Measurements from ENCODE around the gene RFX1. TPM values are rescaled to one million over a fixed set of nuclear protein-coding genes. Genes with fewer than 3 reads are reported as not detected.

The RFX1 gene
- total RNA-seq, 2 experiments from 2014 or later = 9.9 to 11.4 TPM

DNA sequence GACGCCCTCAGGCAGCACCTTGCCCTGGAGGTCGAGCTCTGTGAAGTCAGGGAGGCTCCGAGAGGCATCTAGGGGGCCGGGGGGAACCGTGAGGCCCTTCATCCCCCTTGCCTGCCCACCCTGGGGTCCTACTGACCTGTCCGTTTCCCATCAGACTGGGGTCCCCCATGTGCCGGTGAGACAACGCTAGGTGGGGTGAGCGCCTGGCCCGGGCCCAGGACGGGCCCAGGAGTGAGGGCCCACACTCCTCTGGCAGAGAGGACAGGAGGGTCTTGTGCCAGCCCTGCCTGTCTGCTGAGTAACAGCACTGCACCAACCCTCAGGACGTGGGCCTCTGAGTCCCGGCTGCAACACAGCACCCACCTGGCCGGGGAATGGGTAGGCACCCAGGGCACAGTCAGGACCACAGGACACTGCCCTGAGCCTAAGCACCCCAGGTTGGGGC lies 39.4 kb downstream of the RFX1 start:
- Mint-ChIP-seq H3K4me1 (peaks cover under 1% of the 10 kb centered on the region), H3K27ac (no peak overlapping the region), H3K9me3 (no peaks in the 10 kb centered on the region), H3K4me3 (no peak overlapping the region), H3K27me3 (no peaks in the 10 kb centered on the region), H3K36me3 (peaks cover 4% of the 10 kb centered on the region)
- DNase-seq = no peak

DNA sequence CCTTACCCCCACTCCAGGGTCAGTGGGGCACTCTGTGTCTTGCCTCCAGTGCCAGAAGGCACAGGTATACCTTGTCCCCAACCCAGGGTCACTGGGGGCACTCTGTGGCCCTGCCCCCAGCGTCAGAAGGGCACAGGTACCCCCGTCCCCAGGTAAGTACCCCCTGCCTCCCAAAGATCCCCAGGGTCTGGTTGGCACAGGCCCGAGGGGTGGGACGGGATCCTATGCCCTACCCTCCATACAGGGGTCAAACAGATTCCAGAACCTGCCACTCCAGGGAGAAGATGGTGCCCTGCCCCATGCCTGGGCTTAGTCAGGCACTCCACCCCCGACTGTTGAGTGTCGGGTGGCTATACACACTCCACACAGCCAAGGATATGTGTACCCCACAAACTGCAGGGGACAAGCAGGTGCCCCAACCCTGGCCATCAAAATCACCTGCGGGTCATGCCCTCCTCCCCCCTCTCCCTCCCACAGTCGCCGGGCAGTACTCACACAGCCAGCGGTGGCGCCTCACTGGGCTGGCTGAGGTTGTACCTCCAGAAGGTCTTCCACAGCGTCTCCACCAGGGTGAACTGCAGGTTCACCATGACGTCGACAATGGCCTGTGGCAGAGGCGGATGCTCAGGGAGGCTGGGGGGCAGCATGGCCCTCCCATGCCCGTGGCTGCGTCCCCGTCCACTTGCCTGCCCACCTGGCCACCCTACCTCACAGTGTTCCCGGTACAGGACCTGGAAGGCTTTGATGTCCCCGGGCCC lies 40.0 kb downstream of the RFX1 start:
- Mint-ChIP-seq H3K27me3 (no peaks in the 10 kb centered on the region), H3K27ac (no peak overlapping the region), H3K36me3 (peaks cover 9% of the 10 kb centered on the region), H3K4me3 (no peak overlapping the region), H3K9me3 (no peaks in the 10 kb centered on the region), H3K4me1 (peaks cover 4% of the 10 kb centered on the region)
- no peak for DNase-seq

GRCh38 chr19:13965377-13965896 lies 40.7 kb downstream of the RFX1 start:
- Mint-ChIP-seq H3K27ac (no peak overlapping the region), H3K4me3 (no peak overlapping the region), H3K27me3 (no peaks in the 10 kb centered on the region), H3K36me3 (peaks cover 9% of the 10 kb centered on the region), H3K4me1 (peaks cover 4% of the 10 kb centered on the region), H3K9me3 (no peaks in the 10 kb centered on the region)
- DNase-seq = no peak

DNA sequence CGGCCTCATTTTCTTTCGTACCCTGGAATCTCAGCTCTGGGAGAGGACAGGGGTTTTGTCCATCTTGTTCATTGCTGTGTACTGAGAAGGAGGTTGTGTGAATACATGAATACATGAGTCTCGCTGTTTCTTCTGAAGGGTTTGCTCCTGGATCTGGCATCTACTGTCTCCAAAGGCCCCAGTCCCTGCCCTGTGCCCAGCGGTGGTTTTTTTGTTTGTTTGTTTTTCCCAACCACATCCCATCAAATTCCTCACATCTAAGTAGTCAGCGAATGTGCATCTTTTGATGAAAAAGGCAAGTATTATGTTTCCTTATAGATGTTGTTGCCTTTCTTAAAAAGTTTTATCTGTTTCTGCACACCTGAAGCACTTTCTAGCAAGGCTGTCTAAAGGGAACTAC lies 41.3 kb downstream of the RFX1 start:
- Mint-ChIP-seq H3K27ac (no peak overlapping the region), H3K36me3 (peaks cover 9% of the 10 kb centered on the region), H3K9me3 (no peaks in the 10 kb centered on the region)

DNA sequence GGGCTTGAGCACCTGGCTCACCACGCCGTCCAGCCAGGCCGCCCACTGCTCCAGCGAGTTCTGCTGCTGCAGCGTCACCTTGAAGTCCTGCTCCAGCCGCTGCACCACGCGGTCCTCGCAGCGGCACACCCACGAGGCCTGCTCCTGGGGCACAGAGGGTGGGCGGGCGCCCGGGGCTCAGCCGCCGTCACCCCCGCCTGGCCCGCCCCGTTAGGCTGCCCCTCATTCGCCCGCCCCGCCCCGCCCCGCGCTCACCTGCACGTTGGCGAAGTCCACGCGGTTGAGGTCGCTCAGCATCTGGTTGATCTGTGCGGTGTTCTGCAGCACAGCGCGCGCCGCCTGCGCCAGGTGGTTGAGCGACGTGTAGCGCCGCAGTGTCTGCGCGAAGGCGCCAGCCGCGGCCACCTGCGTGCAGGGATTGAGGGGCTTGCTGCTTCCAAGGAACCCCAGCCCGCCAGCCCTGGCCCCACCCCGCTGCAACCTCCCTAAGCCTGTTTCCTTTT lies 42.5 kb downstream of the RFX1 start:
- H3K9me3 Mint-ChIP-seq = no peaks in the 10 kb centered on the region
- peaks cover 4% of the 10 kb centered on the region for H3K4me1 Mint-ChIP-seq
- H3K36me3 Mint-ChIP-seq = peaks cover 6% of the 10 kb centered on the region

More for the DNA sequence above, 41.3 kb downstream of the RFX1 start:
- H3K4me1 Mint-ChIP-seq = peaks cover 4% of the 10 kb centered on the region
- H3K27me3 Mint-ChIP-seq = no peaks in the 10 kb centered on the region
- no peak for DNase-seq
- no peak overlapping the region for H3K4me3 Mint-ChIP-seq

GRCh38 chr19:13962699-13963602 lies 43.2 kb downstream of the RFX1 start:
- Mint-ChIP-seq H3K27me3 (no peaks in the 10 kb centered on the region), H3K27ac (no peak overlapping the region), H3K36me3 (peaks cover 6% of the 10 kb centered on the region), H3K4me3 (no peak overlapping the region), H3K9me3 (no peaks in the 10 kb centered on the region), H3K4me1 (peaks cover 4% of the 10 kb centered on the region)
- DNase-seq = no peak

More for the DNA sequence above, 42.5 kb downstream of the RFX1 start:
- no peaks in the 10 kb centered on the region for H3K27me3 Mint-ChIP-seq
- no peak for DNase-seq
- H3K4me3 Mint-ChIP-seq = no peak overlapping the region
- no peak overlapping the region for H3K27ac Mint-ChIP-seq

DNA sequence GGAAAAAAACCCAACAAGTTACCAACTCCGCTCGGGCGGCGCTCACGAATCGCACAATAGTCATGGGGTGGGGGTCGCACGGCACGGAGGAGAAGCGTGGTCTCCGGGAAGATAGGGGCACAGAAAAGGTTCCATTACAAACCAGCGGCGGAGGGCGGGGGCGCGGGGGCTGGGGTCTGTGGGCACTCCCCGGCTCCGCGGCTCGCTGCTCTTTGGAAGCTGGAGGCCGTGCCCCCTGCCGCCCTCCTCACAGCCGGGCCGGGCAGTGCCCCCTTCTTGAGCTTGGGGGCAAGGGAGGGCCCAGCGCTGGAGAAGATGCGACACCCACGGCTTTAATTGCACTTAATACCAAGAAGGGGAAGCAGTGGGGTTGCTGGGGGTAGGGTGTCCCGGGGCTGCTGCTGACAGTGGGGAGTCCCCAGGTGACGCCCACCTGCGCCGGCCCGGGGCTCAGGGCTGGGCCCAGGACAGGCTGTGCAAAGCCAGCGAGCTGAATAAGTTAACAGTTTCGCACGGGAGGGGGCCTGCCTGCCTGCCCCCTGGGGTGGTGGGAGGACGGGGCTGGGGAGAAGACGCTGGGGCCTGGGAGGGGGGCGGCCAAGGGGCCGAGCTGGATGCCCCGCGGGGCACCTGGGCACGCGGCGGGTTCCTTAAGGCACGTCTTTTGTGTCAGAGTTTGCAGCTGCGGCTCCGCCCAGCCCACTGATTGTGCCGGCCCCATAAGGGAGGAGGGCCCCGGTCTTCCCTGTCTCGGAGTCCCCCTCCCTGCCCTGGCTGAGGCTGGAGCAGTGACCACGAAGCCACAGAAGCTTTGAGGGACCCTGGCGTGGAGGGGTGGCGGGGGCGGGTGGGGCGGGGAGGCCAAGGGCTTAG lies 44.1 kb downstream of the RFX1 start:
- peaks cover 6% of the 10 kb centered on the region for H3K36me3 Mint-ChIP-seq

DNA sequence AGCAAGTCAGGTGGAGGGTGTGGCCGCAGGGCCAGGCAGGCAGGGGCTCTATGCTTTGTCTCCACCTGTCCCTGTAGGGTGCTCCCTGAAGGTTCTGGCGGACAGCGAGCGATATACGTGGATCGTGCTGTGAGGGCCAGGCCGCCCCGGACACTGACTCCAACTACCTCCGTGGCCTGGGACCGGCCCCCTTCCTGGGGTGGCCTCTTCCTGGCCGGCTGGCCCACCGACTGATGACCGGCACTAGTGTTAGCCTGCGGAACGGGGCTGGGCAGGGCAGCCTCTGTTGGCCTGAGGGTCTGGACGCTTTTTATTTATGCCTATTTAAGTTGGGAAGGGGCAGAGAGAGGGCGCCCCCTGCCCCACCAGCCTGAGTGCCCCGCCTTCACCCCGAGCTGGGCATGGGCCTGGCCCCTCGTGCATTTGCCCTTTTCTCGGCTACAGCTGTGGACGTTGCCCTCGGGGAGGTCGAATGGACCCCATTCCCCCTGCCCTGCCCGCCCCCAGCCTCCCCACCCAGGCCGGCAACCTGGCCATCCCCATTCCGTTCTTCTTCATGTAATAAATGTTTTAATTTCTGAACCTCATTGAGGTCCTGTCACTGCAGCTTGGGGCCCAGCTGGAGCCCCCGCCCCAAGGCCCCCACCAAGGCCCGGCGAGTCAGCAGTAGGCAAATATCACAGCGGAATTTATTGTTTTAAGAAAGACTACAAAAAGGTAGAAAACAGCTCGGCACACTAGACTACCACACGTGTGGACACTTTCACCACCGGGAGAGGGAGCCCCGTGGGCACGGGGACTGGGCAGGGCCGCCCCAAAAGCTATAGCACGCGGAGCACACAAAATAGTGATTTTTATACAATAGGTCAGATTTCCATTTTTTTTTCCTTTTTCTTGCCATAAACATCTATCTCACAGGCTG lies 45.0 kb downstream of the RFX1 start:
- H3K4me1 Mint-ChIP-seq = peaks cover 4% of the 10 kb centered on the region
- H3K9me3 Mint-ChIP-seq = no peaks in the 10 kb centered on the region
- H3K27me3 Mint-ChIP-seq = no peaks in the 10 kb centered on the region
- no peak overlapping the region for H3K4me3 Mint-ChIP-seq
- H3K27ac Mint-ChIP-seq = no peak overlapping the region
- peaks cover 6% of the 10 kb centered on the region for H3K36me3 Mint-ChIP-seq
- no peak for DNase-seq

More for the DNA sequence above, 44.1 kb downstream of the RFX1 start:
- H3K27ac Mint-ChIP-seq = no peak overlapping the region
- no peaks in the 10 kb centered on the region for H3K27me3 Mint-ChIP-seq
- no peak overlapping the region for H3K4me3 Mint-ChIP-seq
- peaks cover 4% of the 10 kb centered on the region for H3K4me1 Mint-ChIP-seq
- DNase-seq = no peak
- no peaks in the 10 kb centered on the region for H3K9me3 Mint-ChIP-seq

GRCh38 chr19:13959962-13960862 lies 45.9 kb downstream of the RFX1 start:
- Mint-ChIP-seq H3K4me1 (peaks cover 4% of the 10 kb centered on the region), H3K27me3 (no peaks in the 10 kb centered on the region), H3K27ac (no peak overlapping the region), H3K4me3 (no peak overlapping the region), H3K9me3 (no peaks in the 10 kb centered on the region), H3K36me3 (peaks cover 6% of the 10 kb centered on the region)
- no peak for DNase-seq

- H3K36me3 Mint-ChIP-seq = peaks cover 9% of the 10 kb centered on the region
- H3K4me3 Mint-ChIP-seq = no peak overlapping the region
- H3K4me1 Mint-ChIP-seq = peaks cover 4% of the 10 kb centered on the region
- no peaks in the 10 kb centered on the region for H3K9me3 Mint-ChIP-seq
- no peaks in the 10 kb centered on the region for H3K27me3 Mint-ChIP-seq
- H3K27ac Mint-ChIP-seq = no peak overlapping the region
- no peak for DNase-seq
These were observed 46.8 kb downstream of the RFX1 start for GRCh38 chr19:13959141-13959961.

DNA sequence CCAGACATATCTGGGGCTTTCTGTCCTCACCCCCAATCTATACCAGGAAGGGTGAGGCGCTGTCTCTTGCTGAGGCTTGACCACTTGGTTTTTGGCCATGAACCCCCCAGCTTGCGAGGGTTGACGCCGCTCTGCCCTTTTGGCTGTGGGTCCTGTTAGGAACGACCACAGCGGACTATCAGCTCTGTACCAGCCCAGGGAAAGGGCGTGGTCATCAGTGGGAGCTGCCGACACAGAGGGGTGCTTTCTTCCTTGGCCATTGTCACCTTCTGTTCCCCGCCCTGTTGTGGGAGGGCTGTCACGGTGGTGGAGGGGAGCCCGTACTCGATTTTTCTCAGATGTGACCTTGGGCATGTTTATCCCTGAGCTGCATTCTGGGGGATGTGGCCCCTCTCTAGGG lies 48.1 kb downstream of the RFX1 start:
- H3K27me3 Mint-ChIP-seq = no peaks in the 10 kb centered on the region
- no peaks in the 10 kb centered on the region for H3K9me3 Mint-ChIP-seq
- H3K27ac Mint-ChIP-seq = no peak overlapping the region
- H3K4me3 Mint-ChIP-seq = no peak overlapping the region
- peaks cover 11% of the 10 kb centered on the region for H3K4me1 Mint-ChIP-seq
- peaks cover 9% of the 10 kb centered on the region for H3K36me3 Mint-ChIP-seq
- no peak for DNase-seq

DNA sequence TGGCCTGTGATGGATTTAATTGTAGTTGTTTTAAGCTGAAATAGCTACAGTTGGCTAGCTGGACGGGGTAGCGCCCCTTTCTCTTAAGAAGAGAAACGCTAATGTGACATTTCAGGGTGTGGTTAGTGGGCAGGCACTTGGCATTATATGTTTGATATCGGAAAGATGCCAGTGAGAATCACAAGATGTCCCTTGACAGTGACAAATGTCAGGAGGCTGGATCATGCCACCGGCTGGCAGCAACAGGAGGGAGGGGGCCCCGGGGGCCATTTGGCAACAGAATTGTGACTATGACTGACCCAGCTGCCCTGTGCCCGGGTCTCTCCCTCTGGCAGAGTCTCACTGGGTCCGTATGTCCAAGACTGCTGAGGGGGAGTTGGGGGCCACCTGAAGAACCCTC lies 49.1 kb downstream of the RFX1 start:
- Mint-ChIP-seq H3K36me3 (peaks cover 9% of the 10 kb centered on the region), H3K27me3 (no peaks in the 10 kb centered on the region)
- no peak for DNase-seq

More for the DNA sequence above, 49.1 kb downstream of the RFX1 start:
- H3K4me3 Mint-ChIP-seq = no peak overlapping the region
- H3K4me1 Mint-ChIP-seq = peaks cover 11% of the 10 kb centered on the region
- H3K27ac Mint-ChIP-seq = no peak overlapping the region
- H3K9me3 Mint-ChIP-seq = no peaks in the 10 kb centered on the region
